Measurements from ENCODE around the gene SLC6A9. TPM values are rescaled to one million over a fixed set of nuclear protein-coding genes. Genes with fewer than 3 reads are reported as not detected.

Gene SLC6A9
- 0.07 and 5.6 TPM in 2 replicates for total RNA-seq

DNA sequence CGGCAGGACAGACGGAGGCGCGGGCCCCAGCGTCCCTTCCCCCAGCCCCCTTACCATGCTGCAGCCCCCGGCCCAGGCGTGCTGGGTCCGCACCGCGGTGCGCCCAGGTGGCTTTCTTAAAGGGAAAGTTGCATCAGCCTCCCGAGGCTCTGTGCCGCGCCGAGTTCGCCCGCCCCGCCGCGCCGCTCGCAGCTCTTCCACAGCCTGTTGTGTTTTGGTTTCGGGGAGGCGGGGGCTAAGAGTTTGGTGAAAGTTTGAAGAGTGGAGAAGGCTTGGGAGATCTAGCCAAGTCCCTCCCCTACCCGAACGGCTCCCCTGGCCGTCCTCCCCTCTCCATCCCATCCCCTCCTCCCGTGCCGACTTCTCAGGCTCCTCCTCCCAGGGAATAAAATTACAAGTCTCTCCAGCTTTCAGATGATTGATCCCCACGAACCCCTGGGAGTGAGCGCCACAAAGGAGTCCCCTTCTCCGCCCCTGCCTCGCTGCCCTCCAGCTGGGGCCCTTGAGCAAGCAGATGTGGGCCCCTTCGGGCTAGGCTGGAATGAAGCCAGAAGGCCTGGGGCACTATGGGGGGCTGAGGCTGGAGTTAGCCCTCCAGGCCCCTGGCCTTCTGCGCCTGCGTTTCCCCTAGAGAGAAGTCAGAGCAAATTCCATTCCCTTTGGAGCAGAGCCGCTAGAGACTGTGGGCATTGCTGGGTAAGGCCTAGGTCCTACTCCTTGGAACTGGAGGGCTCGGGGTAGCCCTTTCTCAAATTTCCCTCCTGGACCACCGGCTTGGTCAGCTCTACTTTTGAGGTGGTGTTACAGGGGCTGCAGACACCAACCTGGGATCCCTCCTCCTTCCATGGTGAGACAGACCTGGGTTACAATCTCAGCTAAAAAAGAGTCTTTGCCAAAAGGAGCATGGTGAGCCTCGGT, at the start of gene SLC6A9:
Gene SLC6A9 (minus strand): TSS at position 211 of the 918 bp plus-strand sequence. CDS start 7,185 bp downstream, outside the sequence.

DNA sequence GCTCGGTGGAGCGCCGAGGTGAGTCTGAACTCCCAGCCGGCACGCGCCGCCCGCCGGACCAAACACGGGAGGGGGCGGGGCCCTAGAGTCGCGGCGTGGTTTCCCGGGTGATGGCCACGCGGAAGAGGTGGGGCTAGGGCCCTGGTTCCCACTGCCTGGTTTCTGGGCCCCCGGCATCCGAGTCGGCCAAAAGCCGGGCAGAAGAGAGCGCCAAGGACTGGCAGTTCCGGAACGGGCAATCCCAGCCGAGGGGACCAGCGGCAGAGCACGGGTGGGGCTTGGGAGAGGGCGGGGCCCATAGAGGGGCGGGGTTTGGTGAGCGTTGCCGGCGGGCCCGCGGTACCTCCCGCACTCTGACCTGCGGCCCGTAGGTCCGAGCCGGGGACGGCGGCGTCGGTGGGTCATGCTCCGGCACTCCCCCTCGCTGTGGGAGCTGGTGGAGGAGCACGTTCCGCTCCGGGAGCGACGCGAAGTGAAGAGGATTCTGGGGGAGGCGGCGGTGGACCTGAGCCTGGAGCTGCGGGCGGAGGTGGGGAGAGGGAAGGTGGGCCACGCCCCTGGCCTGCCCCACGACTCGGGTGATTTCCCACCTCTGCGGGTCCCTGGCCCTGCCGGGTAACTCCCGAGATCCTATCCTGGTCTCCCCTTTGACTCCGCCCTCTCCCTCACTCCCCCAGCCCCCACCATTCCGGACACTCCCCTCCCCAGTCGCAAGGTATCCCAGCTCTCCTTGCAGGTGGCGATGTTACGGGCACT, 39.6 kb downstream of the SLC6A9 start, which contains the start of gene CCDC24:
Gene CCDC24 (plus strand): TSS at position 124 of the 756 bp plus-strand sequence. CDS start 280 bp downstream, at position 404.

DNA sequence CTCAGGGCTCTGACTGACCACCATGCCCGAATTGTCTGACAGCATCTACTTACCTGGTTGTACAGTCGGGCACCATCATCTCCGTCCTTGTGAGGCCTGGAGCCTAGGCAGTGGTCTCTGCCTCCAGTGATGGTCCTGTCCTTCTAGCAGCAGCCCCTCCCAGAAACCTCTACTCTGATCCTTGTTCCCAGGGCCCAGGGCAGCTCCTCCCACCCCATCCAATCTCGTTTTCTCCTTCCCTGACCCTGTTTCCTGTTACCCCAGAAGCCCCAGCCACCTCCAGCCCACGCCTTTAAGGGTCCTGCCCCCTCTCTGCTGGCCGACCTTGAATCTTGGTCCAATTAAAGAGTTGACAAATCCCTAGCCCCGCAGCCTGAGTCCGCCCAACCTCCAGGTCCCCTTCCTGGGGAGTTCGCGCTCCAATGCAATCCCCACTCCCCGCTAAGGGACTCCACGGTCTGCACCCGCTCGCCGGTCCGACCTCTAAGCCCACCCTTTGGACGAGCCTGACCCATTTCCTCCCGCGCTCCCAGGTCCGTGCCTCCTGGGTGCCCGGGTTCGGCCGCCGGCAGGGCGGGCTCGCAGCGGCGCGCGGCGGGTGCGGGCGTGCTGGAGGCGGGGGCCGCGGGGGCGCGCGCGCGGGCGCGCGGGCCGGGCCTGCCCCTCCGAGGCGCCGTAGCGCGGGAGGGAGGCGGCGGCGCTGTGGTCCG, 52.6 kb downstream of the SLC6A9 start, which contains the start of gene B4GALT2:
Gene B4GALT2 (plus strand): TSS at position 660 of the 710 bp plus-strand sequence. CDS start 1,951 bp downstream, outside the sequence.

GRCh38 chr1:43974443-43975248, 56.6 kb downstream of the SLC6A9 start, which contains the start of gene ATP6V0B:
TSS of gene ATP6V0B (plus strand) at chr1:43974960. CDS start at chr1:43975041, 81 bp downstream.

GRCh38 chr1:43969746-43970466, 61.4 kb downstream of the SLC6A9 start, which contains the start of gene DPH2:
TSS of gene DPH2 (plus strand) at chr1:43970010. CDS start at chr1:43970176, 166 bp downstream.

Other genes starting within 250 kb of the SLC6A9 start
- gene ARTN, start 97.7 kb downstream of the SLC6A9 start, total RNA-seq, result 0.05 TPM in 1 of 2 replicates, not detected in the other
- 15.9 and 18.8 TPM in 2 replicates for gene IPO13, start 84.5 kb downstream of the SLC6A9 start, total RNA-seq
- gene DPH2, start 61.5 kb downstream of the SLC6A9 start, total RNA-seq, result 34.6 and 49.1 TPM in 2 replicates
- 129 and 147 TPM in 2 replicates for gene ATP6V0B, start 56.5 kb downstream of the SLC6A9 start, total RNA-seq
- 92.8 and 105 TPM in 2 replicates for gene B4GALT2, start 52.3 kb downstream of the SLC6A9 start, total RNA-seq
- gene CCDC24, start 39.9 kb downstream of the SLC6A9 start, total RNA-seq, result 0.80 and 0.89 TPM in 2 replicates
- not detected in 2 replicates for gene KLF17, start 87.4 kb upstream of the SLC6A9 start, total RNA-seq
- gene KLF18, start 110.2 kb upstream of the SLC6A9 start, total RNA-seq, result not detected in 2 replicates
- 34.8 and 40.1 TPM in 2 replicates for gene DMAP1, start 182.0 kb upstream of the SLC6A9 start, total RNA-seq